HL-60/S4 (cell line): ENCODE results near the gene GRM8.

Experiments
- in situ Hi-C: fragments of 300-500 bp; cut with MboI; formaldehyde crosslinking; loops from 2 replicates; pipeline ENCODE4 v1.14.3; 2022; ENCODE audit warnings: low sequenced_read_pairs

The GRM8 gene

GRCh38 chr7:127035203-127035849 lies 217.4 kb downstream of the GRM8 start:
- in situ Hi-C loops = no loop called here

- in situ Hi-C loops = no loop called here
Observed at GRCh38 chr7:127034186-127034806, 218.4 kb downstream of the GRM8 start.

GRCh38 chr7:127029823-127030222 lies 222.9 kb downstream of the GRM8 start:
- in situ Hi-C loops = no loop called here

GRCh38 chr7:127021857-127022256 lies 230.9 kb downstream of the GRM8 start:
- in situ Hi-C loops = no loop called here

GRCh38 chr7:127021019-127021738 lies 231.6 kb downstream of the GRM8 start:
- in situ Hi-C loops = no loop called here

- in situ Hi-C loops = no loop called here
Observed at GRCh38 chr7:127018889-127019288, 233.9 kb downstream of the GRM8 start.

GRCh38 chr7:127017196-127017595 lies 235.5 kb downstream of the GRM8 start:
- in situ Hi-C loops = no loop called here

GRCh38 chr7:127000725-127001124 lies 252.0 kb downstream of the GRM8 start:
- in situ Hi-C loops = no loop called here

- in situ Hi-C loops = no loop called here
Observed at GRCh38 chr7:126996659-126997058, 256.1 kb downstream of the GRM8 start.

- in situ Hi-C loops = no loop called here
Observed at GRCh38 chr7:126993626-126994213, 259.0 kb downstream of the GRM8 start.

GRCh38 chr7:126988022-126988421 lies 264.7 kb downstream of the GRM8 start:
- in situ Hi-C loops = no loop called here

GRCh38 chr7:126979722-126980121 lies 273.0 kb downstream of the GRM8 start:
- in situ Hi-C loops = no loop called here

- in situ Hi-C loops = no loop called here
Observed at GRCh38 chr7:126978865-126979264, 273.9 kb downstream of the GRM8 start.

- in situ Hi-C loops = no loop called here
Observed at GRCh38 chr7:126973066-126973465, 279.7 kb downstream of the GRM8 start.

- in situ Hi-C loops = no loop called here
Observed at GRCh38 chr7:126972571-126972970, 280.2 kb downstream of the GRM8 start.

- in situ Hi-C loops = no loop called here
Observed at GRCh38 chr7:126959649-126960048, 293.1 kb downstream of the GRM8 start.

- in situ Hi-C loops = no loop called here
Observed at GRCh38 chr7:126958367-126958766, 294.4 kb downstream of the GRM8 start.

GRCh38 chr7:126957443-126957842 lies 295.3 kb downstream of the GRM8 start:
- in situ Hi-C loops = no loop called here

- in situ Hi-C loops = no loop called here
Observed at GRCh38 chr7:126953461-126953860, 299.3 kb downstream of the GRM8 start.

GRCh38 chr7:126948664-126949063 lies 304.1 kb downstream of the GRM8 start:
- in situ Hi-C loops = no loop called here

- in situ Hi-C loops = no loop called here
Observed at GRCh38 chr7:126940723-126941307, 311.9 kb downstream of the GRM8 start.
